GM10248 (cell line): ENCODE measurements around the gene SDC3.

Experiments used
- CTCF ChIA-PET: fragments of 300-600 bp; sonication (Branson Sonifier 250); formaldehyde crosslinking; extraction: SDS; loops from one replicate; lab custom pipeline; 2021; ENCODE audit warnings: antibody characterized with exemption; lab: Yijun Ruan, JAX
- POLR2A ChIA-PET: fragments of 350-650 bp; sonication (Branson Sonifier 250); formaldehyde crosslinking; extraction: SDS; loops from one replicate; lab custom pipeline; 2020; ENCODE audit warnings: antibody characterized with exemption; lab: Yijun Ruan, JAX
- DNase-seq: peaks from one replicate; pipeline ENCODE4 v3.0.0; 2012; ENCODE audit errors: extremely low spot score
- CTCF ChIP-seq: IDR thresholded peaks from 2 replicates; pipeline ENCODE4 v1.5.1; 2012; ENCODE audit warnings: mild to moderate bottlenecking, low read depth; ENCODE audit errors: extremely low read depth, missing control alignments, control extremely low read depth

SDC3 gene

GRCh38 chr1:30842697-30843354 is 65.7 kb downstream of the SDC3 start:
- ChIA-PET POLR2A (no interaction called here), CTCF (interaction anchor here (0.9 to 1.1 kb wide), 2 partner anchors 11 to 14 kb away, joined by 3 read pairs; no protein-coding TSS in a partner anchor)
- no peak for TF ChIP-seq CTCF
- no peak for DNase-seq

DNA sequence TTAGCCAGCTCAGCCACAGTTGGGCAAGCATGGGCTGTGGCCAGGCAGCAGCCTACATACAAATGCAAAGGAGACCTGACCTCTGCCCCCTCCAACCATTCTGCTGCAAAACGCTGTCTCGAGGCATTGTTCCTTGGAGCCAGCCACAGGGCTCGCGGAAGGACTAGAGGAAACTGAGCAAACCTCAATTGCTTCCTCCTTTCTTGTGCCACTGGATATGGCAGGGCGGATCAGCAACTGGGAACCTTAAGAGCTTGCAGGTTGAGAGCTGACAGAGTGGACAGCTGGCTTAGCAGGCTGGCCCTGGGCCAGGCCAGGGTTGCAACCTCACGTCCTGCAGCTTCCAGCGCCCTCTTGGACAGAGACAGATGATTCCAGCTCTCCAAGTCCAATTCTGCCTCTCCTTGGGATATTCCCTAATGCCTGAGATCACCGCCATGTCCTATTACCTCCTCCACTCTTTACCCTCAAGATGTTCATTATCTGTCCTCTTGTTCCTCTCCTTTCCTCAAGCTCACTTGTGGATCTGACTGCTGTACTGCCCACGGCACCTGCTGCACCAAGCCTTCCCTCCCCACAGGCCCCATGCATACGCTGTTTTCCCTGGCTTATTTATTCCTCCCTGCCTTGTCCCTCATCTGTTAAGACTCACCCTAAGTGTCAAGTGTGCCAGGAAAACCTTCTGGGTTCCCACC is 67.5 kb downstream of the SDC3 start:
- DNase-seq = no peak
- ChIA-PET POLR2A (no interaction called here), CTCF (interaction anchor here (0.7 to 1.3 kb wide), 4 partner anchors 14 to 47 kb away, joined by 3 to 7 read pairs (median 3); no protein-coding TSS in a partner anchor)
- TF ChIP-seq CTCF = no peak

DNA sequence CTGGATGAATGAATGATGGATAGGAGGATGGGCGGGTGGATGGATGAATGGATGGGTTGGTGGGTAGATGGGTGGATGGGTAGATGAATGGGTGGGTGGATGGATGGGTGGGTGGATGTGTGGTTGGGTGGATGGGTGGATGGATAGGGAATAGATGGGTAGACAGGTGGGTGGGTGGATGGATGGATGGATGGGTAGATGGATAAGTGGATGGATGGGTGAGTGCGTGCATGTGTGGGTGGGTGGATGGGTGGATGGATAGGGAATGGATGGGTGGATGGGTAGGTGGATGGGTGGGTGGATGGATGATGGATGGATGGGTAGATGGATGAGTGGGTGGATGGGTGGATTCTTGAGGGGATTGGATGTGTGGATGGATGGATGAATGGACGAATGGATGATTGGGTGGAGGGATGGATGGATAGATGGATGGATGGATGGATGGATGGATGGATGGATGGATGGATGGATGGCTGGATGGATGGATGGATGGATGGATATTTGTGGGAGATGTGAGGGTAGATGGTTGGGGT is 68.7 kb downstream of the SDC3 start:
- no peak for DNase-seq
- no peak for TF ChIP-seq CTCF
- ChIA-PET POLR2A (no interaction called here), CTCF (interaction anchor here (1.1 kb wide), 1 partner anchor 46 kb away, joined by 3 read pairs; no protein-coding TSS in a partner anchor)

GRCh38 chr1:30838996-30839395 is 69.6 kb downstream of the SDC3 start:
- CTCF ChIA-PET = interaction anchor here (1.1 to 1.2 kb wide), 2 partner anchors 8 to 12 kb away, joined by 3 read pairs; no protein-coding TSS in a partner anchor
- no peak for TF ChIP-seq CTCF
- POLR2A ChIA-PET = no interaction called here
- DNase-seq = no peak

- ChIA-PET CTCF (interaction anchor here (1.1 to 1.6 kb wide), 2 partner anchors 29 to 74 kb away, joined by 3 to 5 read pairs; no protein-coding TSS in a partner anchor), POLR2A (no interaction called here)
- no peak for DNase-seq
- no peak for TF ChIP-seq CTCF
Measured at GRCh38 chr1:30837653-30838052, 70.9 kb downstream of the SDC3 start.

- no peak for TF ChIP-seq CTCF
- ChIA-PET CTCF (interaction anchor here (2.4 kb wide), 1 partner anchor 20 kb away, joined by 6 read pairs; no protein-coding TSS in a partner anchor), POLR2A (no interaction called here)
- DNase-seq = no peak
Measured at GRCh38 chr1:30834253-30834652, 74.3 kb downstream of the SDC3 start.
